Measurements from ENCODE around the gene MYDGF. TPM values are rescaled to one million over a fixed set of nuclear protein-coding genes. Genes with fewer than 3 reads are reported as not detected.

Gene MYDGF
- total RNA-seq, 1 experiment from 2014 or later, result 58.2 TPM

DNA sequence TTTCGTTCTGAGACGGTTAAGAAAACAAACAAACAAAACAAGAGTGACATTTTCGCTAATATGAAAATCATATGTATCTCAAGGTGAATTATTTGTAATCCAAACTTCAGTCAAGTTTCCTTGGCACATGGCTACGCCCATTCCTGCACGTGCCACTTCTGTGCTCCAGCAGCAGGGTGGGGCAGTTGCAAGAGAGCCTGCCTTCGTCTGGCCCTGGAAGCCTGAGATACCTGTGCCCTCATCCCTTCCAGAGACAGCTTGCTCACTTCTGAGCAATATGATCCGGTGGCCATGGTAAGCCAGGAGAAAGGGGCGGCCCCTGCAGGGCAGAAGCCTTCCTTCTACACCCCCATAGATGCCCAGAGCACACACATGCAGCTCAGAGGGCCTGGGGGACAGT is 31.4 kb upstream of the MYDGF start:
- no peaks in the 10 kb centered on the region for H3K9me3 Mint-ChIP-seq
- no peak for DNase-seq (ENCODE audit: low spot score)
- no peak overlapping the region for H3K4me3 Mint-ChIP-seq
- TF ChIP-seq, protein P1, sequence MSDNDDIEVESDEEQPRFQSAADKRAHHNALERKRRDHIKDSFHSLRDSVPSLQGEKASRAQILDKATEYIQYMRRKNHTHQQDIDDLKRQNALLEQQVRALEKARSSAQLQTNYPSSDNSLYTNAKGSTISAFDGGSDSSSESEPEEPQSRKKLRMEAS (CRISPR knock-in tag; IDR thresholded peaks at IDR 0.05), result no peak
- TF ChIP-seq, protein P2, sequence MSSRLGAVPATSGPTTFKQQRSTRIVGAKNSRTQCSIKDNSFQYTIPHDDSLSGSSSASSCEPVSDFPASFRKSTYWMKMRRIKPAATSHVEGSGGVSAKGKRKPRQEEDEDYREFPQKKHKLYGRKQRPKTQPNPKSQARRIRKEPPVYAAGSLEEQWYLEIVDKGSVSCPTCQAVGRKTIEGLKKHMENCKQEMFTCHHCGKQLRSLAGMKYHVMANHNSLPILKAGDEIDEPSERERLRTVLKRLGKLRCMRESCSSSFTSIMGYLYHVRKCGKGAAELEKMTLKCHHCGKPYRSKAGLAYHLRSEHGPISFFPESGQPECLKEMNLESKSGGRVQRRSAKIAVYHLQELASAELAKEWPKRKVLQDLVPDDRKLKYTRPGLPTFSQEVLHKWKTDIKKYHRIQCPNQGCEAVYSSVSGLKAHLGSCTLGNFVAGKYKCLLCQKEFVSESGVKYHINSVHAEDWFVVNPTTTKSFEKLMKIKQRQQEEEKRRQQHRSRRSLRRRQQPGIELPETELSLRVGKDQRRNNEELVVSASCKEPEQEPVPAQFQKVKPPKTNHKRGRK (CRISPR knock-in tag; IDR thresholded peaks at IDR 0.05; ENCODE audit: borderline replicate concordance), result no peak
- TF ChIP-seq ZNF121 (CRISPR knock-in tag; IDR thresholded peaks at IDR 0.05) (no peak), ESRRA (CRISPR knock-in tag; IDR thresholded peaks at IDR 0.05; ENCODE audit: borderline replicate concordance) (no peak), USF2 (CRISPR knock-in tag; IDR thresholded peaks at IDR 0.05) (no peak), CREB1 (CRISPR knock-in tag; IDR thresholded peaks at IDR 0.05) (no peak), ATF1 (CRISPR knock-in tag; IDR thresholded peaks at IDR 0.05) (no peak), SP1 (CRISPR knock-in tag; conservative IDR thresholded peaks at IDR 0.05) (no peak), ZBTB21 (CRISPR knock-in tag; IDR thresholded peaks at IDR 0.05; ENCODE audit: borderline replicate concordance) (no peak), FOXJ3 (CRISPR knock-in tag; IDR thresholded peaks at IDR 0.05; ENCODE audit: borderline replicate concordance) (no peak), MYBL2 (CRISPR knock-in tag; IDR thresholded peaks at IDR 0.05) (no peak), ZNF532 (CRISPR knock-in tag; IDR thresholded peaks at IDR 0.05; ENCODE audit: borderline replicate concordance) (no peak), IRF2 (CRISPR knock-in tag; IDR thresholded peaks at IDR 0.05; ENCODE audit: borderline replicate concordance, low read depth) (no peak), ZNF416 (CRISPR knock-in tag; IDR thresholded peaks at IDR 0.05) (no peak), E2F4 (CRISPR knock-in tag; IDR thresholded peaks at IDR 0.05; ENCODE audit: borderline replicate concordance, low read depth) (no peak)
- TF ChIP-seq, protein P3, sequence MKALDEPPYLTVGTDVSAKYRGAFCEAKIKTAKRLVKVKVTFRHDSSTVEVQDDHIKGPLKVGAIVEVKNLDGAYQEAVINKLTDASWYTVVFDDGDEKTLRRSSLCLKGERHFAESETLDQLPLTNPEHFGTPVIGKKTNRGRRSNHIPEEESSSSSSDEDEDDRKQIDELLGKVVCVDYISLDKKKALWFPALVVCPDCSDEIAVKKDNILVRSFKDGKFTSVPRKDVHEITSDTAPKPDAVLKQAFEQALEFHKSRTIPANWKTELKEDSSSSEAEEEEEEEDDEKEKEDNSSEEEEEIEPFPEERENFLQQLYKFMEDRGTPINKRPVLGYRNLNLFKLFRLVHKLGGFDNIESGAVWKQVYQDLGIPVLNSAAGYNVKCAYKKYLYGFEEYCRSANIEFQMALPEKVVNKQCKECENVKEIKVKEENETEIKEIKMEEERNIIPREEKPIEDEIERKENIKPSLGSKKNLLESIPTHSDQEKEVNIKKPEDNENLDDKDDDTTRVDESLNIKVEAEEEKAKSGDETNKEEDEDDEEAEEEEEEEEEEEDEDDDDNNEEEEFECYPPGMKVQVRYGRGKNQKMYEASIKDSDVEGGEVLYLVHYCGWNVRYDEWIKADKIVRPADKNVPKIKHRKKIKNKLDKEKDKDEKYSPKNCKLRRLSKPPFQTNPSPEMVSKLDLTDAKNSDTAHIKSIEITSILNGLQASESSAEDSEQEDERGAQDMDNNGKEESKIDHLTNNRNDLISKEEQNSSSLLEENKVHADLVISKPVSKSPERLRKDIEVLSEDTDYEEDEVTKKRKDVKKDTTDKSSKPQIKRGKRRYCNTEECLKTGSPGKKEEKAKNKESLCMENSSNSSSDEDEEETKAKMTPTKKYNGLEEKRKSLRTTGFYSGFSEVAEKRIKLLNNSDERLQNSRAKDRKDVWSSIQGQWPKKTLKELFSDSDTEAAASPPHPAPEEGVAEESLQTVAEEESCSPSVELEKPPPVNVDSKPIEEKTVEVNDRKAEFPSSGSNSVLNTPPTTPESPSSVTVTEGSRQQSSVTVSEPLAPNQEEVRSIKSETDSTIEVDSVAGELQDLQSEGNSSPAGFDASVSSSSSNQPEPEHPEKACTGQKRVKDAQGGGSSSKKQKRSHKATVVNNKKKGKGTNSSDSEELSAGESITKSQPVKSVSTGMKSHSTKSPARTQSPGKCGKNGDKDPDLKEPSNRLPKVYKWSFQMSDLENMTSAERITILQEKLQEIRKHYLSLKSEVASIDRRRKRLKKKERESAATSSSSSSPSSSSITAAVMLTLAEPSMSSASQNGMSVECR (CRISPR knock-in tag; IDR thresholded peaks at IDR 0.05; ENCODE audit: borderline replicate concordance), result no peak
- ChIA-PET POLR2A (no interaction called here), CTCF (interaction anchor here (1.4 kb wide), 1 partner anchor 24 kb away, joined by 4 read pairs; no protein-coding TSS in a partner anchor)
- no peak for ATAC-seq
- no peaks in the 10 kb centered on the region for H3K4me1 Mint-ChIP-seq
- H3K27me3 Mint-ChIP-seq (ENCODE audit: low read depth), result no peaks in the 10 kb centered on the region
- H3K36me3 Mint-ChIP-seq, result peaks cover 31% of the 10 kb centered on the region
- H3K27ac Mint-ChIP-seq, result no peak overlapping the region

Data from WTC11 (cell line).